Measurements from ENCODE around the gene CSRNP3. TPM values are rescaled to one million over a fixed set of nuclear protein-coding genes. Genes with fewer than 3 reads are reported as not detected.

The CSRNP3 gene
- total and polyA plus RNA-seq, 10 of the 15 experiments (the other 5 are each of a cell fraction or from before 2014, with no cell fraction given), result 0.03 to 5.2 (median 0.11) TPM; not detected in 1

DNA sequence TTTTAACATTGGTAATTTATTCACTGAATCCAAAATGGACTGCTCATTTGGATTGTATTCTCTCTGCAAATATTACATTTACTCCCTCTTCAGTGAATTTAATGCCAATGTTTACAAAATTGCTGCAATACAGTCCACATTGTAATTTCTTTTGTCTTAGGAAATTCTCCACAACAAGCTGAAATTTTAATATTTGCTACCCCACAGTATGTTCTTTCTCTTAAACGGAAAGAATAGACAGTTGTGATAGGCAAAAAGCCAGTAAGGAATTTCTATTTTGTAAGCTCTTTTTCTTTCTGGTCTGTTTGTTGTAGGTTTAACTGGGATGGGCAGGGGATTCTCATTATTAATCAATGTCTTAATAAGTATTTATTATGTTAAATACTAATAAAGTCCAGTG is 92.0 kb downstream of the CSRNP3 start:
- BruUV-seq (replicated peaks), result no TSS peak
- in situ Hi-C loops (cut with MboI), result no loop called here

More for the DNA sequence above, 92.0 kb downstream of the CSRNP3 start:
- H3K4me3 ChIP-seq, result no peak overlapping the region
- no peak overlapping the region for H3K9ac ChIP-seq (ENCODE audit: control insufficient read depth, insufficient read depth, low read length)
- H3K27me3 ChIP-seq (replicated peaks in 1 of 2; ENCODE audit: control insufficient read depth in 2 of 2, insufficient read depth in 2 of 2, low read length in 1 of 2), result no peaks in the 10 kb centered on the region
- POLR2A ChIA-PET, result interaction anchor here (0.6 to 1.1 kb wide), 2 partner anchors 10 to 192 kb away, joined by 3 read pairs; no protein-coding TSS in a partner anchor
- CTCF ChIA-PET, result interaction anchor here (0.8 to 9.2 kb wide), 19 partner anchors 9 to 312 kb away, joined by 3 to 105 read pairs (median 5); partner anchors contain the start of gene CSRNP3
- SMC1A ChIA-PET (ENCODE audit: uncharacterized antibody, unreplicated experiment), result interaction anchor here (0.8 to 12.4 kb wide), 21 partner anchors 8 to 313 kb away, joined by 3 to 100 read pairs (median 13); no protein-coding TSS in a partner anchor
- TF ChIP-seq NRF1 (conservative IDR thresholded peaks at IDR 0.05; ENCODE audit: low read depth, low read length) (no peak), ZNF24 (IDR thresholded peaks at IDR 0.05) (no peak), ATF7 (IDR thresholded peaks at IDR 0.05; ENCODE audit: low read depth) (no peak), KLF5 (IDR thresholded peaks at IDR 0.05; ENCODE audit: partially characterized antibody) (no peak), NBN (IDR thresholded peaks at IDR 0.05) (no peak), MTA3 (IDR thresholded peaks at IDR 0.05; ENCODE audit: borderline replicate concordance, low read length) (no peak), PAX8 (IDR thresholded peaks at IDR 0.05) (no peak), POLR2A (IDR thresholded peaks at IDR 0.05; ENCODE audit: low read depth, low read length) (no peak), CEBPB (IDR thresholded peaks at IDR 0.05; ENCODE audit: borderline replicate concordance in 1 of 2, low read depth in 2 of 2, low read length in 2 of 2) (no peak)
- TF ChIP-seq, protein P1, sequence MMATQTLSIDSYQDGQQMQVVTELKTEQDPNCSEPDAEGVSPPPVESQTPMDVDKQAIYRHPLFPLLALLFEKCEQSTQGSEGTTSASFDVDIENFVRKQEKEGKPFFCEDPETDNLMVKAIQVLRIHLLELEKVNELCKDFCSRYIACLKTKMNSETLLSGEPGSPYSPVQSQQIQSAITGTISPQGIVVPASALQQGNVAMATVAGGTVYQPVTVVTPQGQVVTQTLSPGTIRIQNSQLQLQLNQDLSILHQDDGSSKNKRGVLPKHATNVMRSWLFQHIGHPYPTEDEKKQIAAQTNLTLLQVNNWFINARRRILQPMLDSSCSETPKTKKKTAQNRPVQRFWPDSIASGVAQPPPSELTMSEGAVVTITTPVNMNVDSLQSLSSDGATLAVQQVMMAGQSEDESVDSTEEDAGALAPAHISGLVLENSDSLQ (IDR thresholded peaks at IDR 0.05), result no peak
- TF ChIP-seq, protein P2, sequence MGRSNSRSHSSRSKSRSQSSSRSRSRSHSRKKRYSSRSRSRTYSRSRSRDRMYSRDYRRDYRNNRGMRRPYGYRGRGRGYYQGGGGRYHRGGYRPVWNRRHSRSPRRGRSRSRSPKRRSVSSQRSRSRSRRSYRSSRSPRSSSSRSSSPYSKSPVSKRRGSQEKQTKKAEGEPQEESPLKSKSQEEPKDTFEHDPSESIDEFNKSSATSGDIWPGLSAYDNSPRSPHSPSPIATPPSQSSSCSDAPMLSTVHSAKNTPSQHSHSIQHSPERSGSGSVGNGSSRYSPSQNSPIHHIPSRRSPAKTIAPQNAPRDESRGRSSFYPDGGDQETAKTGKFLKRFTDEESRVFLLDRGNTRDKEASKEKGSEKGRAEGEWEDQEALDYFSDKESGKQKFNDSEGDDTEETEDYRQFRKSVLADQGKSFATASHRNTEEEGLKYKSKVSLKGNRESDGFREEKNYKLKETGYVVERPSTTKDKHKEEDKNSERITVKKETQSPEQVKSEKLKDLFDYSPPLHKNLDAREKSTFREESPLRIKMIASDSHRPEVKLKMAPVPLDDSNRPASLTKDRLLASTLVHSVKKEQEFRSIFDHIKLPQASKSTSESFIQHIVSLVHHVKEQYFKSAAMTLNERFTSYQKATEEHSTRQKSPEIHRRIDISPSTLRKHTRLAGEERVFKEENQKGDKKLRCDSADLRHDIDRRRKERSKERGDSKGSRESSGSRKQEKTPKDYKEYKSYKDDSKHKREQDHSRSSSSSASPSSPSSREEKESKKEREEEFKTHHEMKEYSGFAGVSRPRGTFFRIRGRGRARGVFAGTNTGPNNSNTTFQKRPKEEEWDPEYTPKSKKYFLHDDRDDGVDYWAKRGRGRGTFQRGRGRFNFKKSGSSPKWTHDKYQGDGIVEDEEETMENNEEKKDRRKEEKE (IDR thresholded peaks at IDR 0.05), result no peak
- TF ChIP-seq, protein P3, sequence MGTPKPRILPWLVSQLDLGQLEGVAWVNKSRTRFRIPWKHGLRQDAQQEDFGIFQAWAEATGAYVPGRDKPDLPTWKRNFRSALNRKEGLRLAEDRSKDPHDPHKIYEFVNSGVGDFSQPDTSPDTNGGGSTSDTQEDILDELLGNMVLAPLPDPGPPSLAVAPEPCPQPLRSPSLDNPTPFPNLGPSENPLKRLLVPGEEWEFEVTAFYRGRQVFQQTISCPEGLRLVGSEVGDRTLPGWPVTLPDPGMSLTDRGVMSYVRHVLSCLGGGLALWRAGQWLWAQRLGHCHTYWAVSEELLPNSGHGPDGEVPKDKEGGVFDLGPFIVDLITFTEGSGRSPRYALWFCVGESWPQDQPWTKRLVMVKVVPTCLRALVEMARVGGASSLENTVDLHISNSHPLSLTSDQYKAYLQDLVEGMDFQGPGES (IDR thresholded peaks at IDR 0.05), result no peak
- TF ChIP-seq, protein P4, sequence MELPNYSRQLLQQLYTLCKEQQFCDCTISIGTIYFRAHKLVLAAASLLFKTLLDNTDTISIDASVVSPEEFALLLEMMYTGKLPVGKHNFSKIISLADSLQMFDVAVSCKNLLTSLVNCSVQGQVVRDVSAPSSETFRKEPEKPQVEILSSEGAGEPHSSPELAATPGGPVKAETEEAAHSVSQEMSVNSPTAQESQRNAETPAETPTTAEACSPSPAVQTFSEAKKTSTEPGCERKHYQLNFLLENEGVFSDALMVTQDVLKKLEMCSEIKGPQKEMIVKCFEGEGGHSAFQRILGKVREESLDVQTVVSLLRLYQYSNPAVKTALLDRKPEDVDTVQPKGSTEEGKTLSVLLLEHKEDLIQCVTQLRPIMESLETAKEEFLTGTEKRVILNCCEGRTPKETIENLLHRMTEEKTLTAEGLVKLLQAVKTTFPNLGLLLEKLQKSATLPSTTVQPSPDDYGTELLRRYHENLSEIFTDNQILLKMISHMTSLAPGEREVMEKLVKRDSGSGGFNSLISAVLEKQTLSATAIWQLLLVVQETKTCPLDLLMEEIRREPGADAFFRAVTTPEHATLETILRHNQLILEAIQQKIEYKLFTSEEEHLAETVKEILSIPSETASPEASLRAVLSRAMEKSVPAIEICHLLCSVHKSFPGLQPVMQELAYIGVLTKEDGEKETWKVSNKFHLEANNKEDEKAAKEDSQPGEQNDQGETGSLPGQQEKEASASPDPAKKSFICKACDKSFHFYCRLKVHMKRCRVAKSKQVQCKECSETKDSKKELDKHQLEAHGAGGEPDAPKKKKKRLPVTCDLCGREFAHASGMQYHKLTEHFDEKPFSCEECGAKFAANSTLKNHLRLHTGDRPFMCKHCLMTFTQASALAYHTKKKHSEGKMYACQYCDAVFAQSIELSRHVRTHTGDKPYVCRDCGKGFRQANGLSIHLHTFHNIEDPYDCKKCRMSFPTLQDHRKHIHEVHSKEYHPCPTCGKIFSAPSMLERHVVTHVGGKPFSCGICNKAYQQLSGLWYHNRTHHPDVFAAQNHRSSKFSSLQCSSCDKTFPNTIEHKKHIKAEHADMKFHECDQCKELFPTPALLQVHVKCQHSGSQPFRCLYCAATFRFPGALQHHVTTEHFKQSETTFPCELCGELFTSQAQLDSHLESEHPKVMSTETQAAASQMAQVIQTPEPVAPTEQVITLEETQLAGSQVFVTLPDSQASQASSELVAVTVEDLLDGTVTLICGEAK (IDR thresholded peaks at IDR 0.05; ENCODE audit: borderline replicate concordance), result no peak
- no peak overlapping the region for H3K4me2 ChIP-seq (ENCODE audit: control insufficient read depth, insufficient read depth)
- DNase-seq (ENCODE audit: low read depth, low spot score), result no peak
- intact Hi-C loops (cut with micrococcal nuclease; ENCODE audit: unreplicated experiment), result loop anchor here (5.0 to 10.0 kb wide), 2 partner anchors 211 to 313 kb away; no protein-coding TSS in a partner anchor
- FAIRE-seq, result no peak
- H4K20me1 ChIP-seq (ENCODE audit: control insufficient read depth, insufficient read depth), result no peaks in the 10 kb centered on the region
- no peaks in the 10 kb centered on the region for H3K4me1 ChIP-seq (ENCODE audit: control insufficient read depth, insufficient read depth, low read length)
- 88% methylated on average over 1 of the region's 1 CpG for WGBS (ENCODE audit: insufficient coverage, insufficient replicate concordance, low lambda C conversion rate, missing lambda C conversion rate)
- ATAC-seq, result no peak
- RAD21 ChIA-PET (ENCODE audit: unreplicated experiment), result interaction anchor here (0.8 to 7.2 kb wide), 13 partner anchors 10 to 313 kb away, joined by 3 to 42 read pairs (median 7); no protein-coding TSS in a partner anchor
- no peak overlapping the region for H2AFZ ChIP-seq (ENCODE audit: control insufficient read depth, low read depth, low read length)
- H3K36me3 ChIP-seq (ENCODE audit: control insufficient read depth in 2 of 2, insufficient read depth in 2 of 2, low read length in 1 of 2), result no peaks in the 10 kb centered on the region
- H3K27ac ChIP-seq (ENCODE audit: control insufficient read depth, insufficient read depth), result no peak overlapping the region
- no peaks in the 10 kb centered on the region for H3K9me3 ChIP-seq (replicated peaks; ENCODE audit: control insufficient read depth, insufficient read depth, low read length)
- H3K79me2 ChIP-seq (ENCODE audit: control insufficient read depth, insufficient read depth, low read length), result no peaks in the 10 kb centered on the region

Data from GM12878 (cell line).